Spleen (tissue), 7 donors: Measurements from ENCODE around the gene LSAMP.

ENCODE experiments used
- POLR2A ChIP-seq, 3 donors: fragments of 450-650 bp; IDR thresholded peaks; one replicate each; pipeline ENCODE4 v1.5.1; 2017; ENCODE audit warnings: antibody characterized with exemption in 3 of 3, mild to moderate bottlenecking in 1 of 3
- POLR2AphosphoS5 ChIP-seq, 3 donors: sonication (generic); formaldehyde crosslinking; IDR thresholded peaks; one replicate each; pipeline ENCODE4 v1.5.1; 2017; ENCODE audit warnings: antibody characterized with exemption in 3 of 3
- TF ChIP-seq, protein P1 (sequence below), 11 experiments: fragments of 200-600 bp in 7 of 11; fragments of 450-650 bp in 4 of 11; sonication (generic) in 4 of 11; IDR thresholded peaks in 8 of 11; conservative IDR thresholded peaks in 3 of 11; 1 replicate in 7 of 11; 2 replicates in 4 of 11; pipeline versions ENCODE4 v1.4.0 to v1.8.0; 2016 to 2021; ENCODE audit warnings: antibody characterized with exemption in 11 of 11, inconsistent platforms in 4 of 11, mild to moderate bottlenecking in 1 of 11
- donor health status: DM: no; HTN: no; CAD: no; lungs with moderate emphysema.
- donor health status: DM: no; HTN: no; CAD: no.
- donor health status: DM: no; HTN: no; CAD: no.

GRCh38 chr3:116265320-116265695, 180.0 kb downstream of the LSAMP start:
- no peak for TF ChIP-seq POLR2A (IDR thresholded peaks at IDR 0.05)
- TF ChIP-seq, protein P1, sequence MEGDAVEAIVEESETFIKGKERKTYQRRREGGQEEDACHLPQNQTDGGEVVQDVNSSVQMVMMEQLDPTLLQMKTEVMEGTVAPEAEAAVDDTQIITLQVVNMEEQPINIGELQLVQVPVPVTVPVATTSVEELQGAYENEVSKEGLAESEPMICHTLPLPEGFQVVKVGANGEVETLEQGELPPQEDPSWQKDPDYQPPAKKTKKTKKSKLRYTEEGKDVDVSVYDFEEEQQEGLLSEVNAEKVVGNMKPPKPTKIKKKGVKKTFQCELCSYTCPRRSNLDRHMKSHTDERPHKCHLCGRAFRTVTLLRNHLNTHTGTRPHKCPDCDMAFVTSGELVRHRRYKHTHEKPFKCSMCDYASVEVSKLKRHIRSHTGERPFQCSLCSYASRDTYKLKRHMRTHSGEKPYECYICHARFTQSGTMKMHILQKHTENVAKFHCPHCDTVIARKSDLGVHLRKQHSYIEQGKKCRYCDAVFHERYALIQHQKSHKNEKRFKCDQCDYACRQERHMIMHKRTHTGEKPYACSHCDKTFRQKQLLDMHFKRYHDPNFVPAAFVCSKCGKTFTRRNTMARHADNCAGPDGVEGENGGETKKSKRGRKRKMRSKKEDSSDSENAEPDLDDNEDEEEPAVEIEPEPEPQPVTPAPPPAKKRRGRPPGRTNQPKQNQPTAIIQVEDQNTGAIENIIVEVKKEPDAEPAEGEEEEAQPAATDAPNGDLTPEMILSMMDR (IDR thresholded peaks at IDR 0.05 in 8 of 11, conservative IDR thresholded peaks at IDR 0.05 in 3 of 11) = no peak
- no peak for TF ChIP-seq POLR2AphosphoS5 (IDR thresholded peaks at IDR 0.05)
